Lower lobe of right lung (tissue), 2 donors: ENCODE results near the gene SMC1A. TPM values are rescaled to one million over a fixed set of nuclear protein-coding genes. Genes with fewer than 3 reads are reported as not detected.
"Not testable (repeated sequence)": the region's sequence is repeated elsewhere in the genome, so short reads cannot be mapped to it uniquely, and the experiment has no call there.

Experiments used
- ATAC-seq, 2 donors: fragments of 200-7000 bp; cut with Tn5 transposase; one replicate each; pipeline ENCODE4 v1.9.1; 2020 to 2022; ENCODE audit warnings: mild to moderate bottlenecking in 2 of 2, moderate library complexity in 2 of 2
- DNase-seq: peaks from one replicate; pipeline ENCODE4 v3.0.0-alpha.2; 2020
- H3K27ac ChIP-seq: fragments of 200-600 bp; one replicate; pipeline ENCODE4 v1.8.0; 2022
- H3K27me3 ChIP-seq: fragments of 200-600 bp; one replicate; pipeline ENCODE4 v1.8.0; 2022; ENCODE audit warnings: low read depth
- H3K36me3 ChIP-seq: fragments of 200-600 bp; one replicate; pipeline ENCODE4 v1.8.0; 2022; ENCODE audit warnings: mild to moderate bottlenecking
- H3K4me1 ChIP-seq: fragments of 200-600 bp; one replicate; pipeline ENCODE4 v1.8.0; 2022
- H3K4me3 ChIP-seq: fragments of 200-600 bp; one replicate; pipeline ENCODE4 v1.8.0; 2022; ENCODE audit warnings: mild to moderate bottlenecking
- H3K9me3 ChIP-seq: fragments of 200-600 bp; one replicate; pipeline ENCODE4 v1.8.0; 2022
- intact Hi-C: fragments of 100-400 bp; cut with DNase I; formaldehyde crosslinking; loops from one replicate; pipeline ENCODE4 v1.11.0; 2022
- total RNA-seq: library from RNA; stranded (reverse); fragmentation: NEBNext Ultra II Directional; extraction: Animal tissue kit (Norgen Biotek cat#: 25700); gene quantifications from one replicate; pipeline ENCODE4 v1.2.1, GENCODE V29; 2021
- TF ChIP-seq, protein P1 (sequence below): fragments of 200-600 bp; IDR thresholded peaks from one replicate; pipeline ENCODE4 v1.8.0; 2022; ENCODE audit warnings: antibody characterized with exemption, mild to moderate bottlenecking
- donor health status: DM: no; HTN: yes; CAD: no; lungs with severe emphysema.

SMC1A gene
- total RNA-seq, 1 donor from 2014 or later, result 52.0 TPM

DNA sequence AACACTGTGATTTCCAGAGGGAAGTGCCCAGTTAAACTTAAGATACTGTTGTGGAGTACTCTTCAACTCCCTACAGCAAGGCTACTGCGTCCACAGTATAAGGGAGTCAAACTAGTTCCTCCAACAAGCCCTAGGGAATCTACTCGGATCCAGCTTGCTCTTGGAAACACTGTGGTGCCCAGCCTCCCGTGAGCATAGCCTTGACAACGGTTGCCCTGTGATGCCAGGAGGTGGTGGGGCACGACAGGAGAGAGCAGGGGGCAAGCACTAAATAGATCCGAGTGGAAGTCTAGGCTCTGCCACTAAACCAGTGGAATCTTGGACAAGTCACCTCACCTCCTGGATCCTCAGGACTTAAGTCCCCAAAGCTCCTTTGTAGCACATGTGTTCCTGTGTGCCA lies 45.6 kb downstream of the SMC1A start:
- Histone ChIP-seq H3K27me3 (no peaks in the 10 kb centered on the region), H3K27ac (no peak overlapping the region), H3K4me3 (no peak overlapping the region), H3K4me1 (no peaks in the 10 kb centered on the region), H3K36me3 (peaks cover 36% of the 10 kb centered on the region), H3K9me3 (no peaks in the 10 kb centered on the region)
- DNase-seq, result no peak
- no peak for ATAC-seq
- intact Hi-C loops, result no loop called here
- TF ChIP-seq, protein P1, sequence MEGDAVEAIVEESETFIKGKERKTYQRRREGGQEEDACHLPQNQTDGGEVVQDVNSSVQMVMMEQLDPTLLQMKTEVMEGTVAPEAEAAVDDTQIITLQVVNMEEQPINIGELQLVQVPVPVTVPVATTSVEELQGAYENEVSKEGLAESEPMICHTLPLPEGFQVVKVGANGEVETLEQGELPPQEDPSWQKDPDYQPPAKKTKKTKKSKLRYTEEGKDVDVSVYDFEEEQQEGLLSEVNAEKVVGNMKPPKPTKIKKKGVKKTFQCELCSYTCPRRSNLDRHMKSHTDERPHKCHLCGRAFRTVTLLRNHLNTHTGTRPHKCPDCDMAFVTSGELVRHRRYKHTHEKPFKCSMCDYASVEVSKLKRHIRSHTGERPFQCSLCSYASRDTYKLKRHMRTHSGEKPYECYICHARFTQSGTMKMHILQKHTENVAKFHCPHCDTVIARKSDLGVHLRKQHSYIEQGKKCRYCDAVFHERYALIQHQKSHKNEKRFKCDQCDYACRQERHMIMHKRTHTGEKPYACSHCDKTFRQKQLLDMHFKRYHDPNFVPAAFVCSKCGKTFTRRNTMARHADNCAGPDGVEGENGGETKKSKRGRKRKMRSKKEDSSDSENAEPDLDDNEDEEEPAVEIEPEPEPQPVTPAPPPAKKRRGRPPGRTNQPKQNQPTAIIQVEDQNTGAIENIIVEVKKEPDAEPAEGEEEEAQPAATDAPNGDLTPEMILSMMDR, result no peak

DNA sequence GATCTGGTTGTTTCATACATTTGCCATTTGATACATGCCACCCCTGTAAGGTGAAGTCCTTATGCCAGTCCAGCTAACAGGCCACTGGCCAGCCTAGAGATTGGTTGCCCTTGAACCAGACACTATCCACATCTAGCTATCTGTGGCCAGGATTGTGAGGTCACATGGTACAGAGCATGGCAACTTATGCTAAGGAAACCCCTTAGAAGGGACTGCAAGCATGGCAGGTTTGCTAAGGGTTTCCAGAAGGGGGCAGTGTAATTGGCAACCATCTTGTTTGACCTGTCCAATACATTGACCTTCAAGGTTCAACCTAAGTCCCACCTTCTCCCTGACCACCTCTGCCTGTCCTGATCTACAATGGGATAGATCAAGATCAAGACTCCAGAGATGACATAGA lies 47.5 kb downstream of the SMC1A start:
- no peak for ATAC-seq
- intact Hi-C loops, result no loop called here

DNA sequence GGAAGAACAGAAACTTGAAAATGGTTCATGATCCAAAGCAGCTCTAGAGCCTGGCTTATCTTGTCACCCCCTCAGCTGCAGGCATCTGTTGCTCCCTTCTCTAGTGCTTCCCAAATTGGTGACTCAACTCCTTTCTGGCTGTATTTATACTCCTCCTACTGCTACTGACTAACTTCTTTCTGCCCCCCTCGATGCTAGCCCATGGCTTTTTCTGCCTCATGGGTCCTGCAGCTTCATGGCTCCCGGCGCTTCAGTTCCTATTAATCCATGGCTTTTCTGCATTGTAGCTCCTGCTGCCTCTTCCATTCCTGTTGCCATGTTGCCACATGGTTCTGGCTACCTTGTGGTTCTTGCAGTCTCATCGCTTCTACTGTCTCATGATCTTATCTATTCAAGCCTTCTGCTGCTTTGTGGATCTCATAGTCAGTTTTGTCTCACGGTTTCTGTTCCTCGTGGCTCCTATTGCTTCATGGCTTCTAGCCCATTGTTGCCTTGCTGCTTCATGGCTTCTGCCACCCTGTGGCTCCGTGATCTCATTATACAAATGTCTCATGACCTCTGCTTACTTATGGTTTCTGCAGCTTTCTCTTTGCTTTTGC lies 48.1 kb downstream of the SMC1A start:
- Histone ChIP-seq H3K9me3 (no peaks in the 10 kb centered on the region), H3K36me3 (peaks cover 10% of the 10 kb centered on the region), H3K4me3 (no peak overlapping the region), H3K27ac (no peak overlapping the region), H3K27me3 (no peaks in the 10 kb centered on the region), H3K4me1 (no peaks in the 10 kb centered on the region)
- DNase-seq, result no peak
- ATAC-seq, result peak; percentile 51 to 57
- intact Hi-C loops, result no loop called here
- TF ChIP-seq, protein P1, result no peak

More for the DNA sequence above, 47.5 kb downstream of the SMC1A start:
- H3K4me1 ChIP-seq, result no peaks in the 10 kb centered on the region
- no peaks in the 10 kb centered on the region for H3K27me3 ChIP-seq
- TF ChIP-seq, protein P1, result no peak
- DNase-seq, result no peak
- H3K4me3 ChIP-seq, result no peak overlapping the region
- peaks cover 16% of the 10 kb centered on the region for H3K36me3 ChIP-seq
- no peaks in the 10 kb centered on the region for H3K9me3 ChIP-seq
- no peak overlapping the region for H3K27ac ChIP-seq

DNA sequence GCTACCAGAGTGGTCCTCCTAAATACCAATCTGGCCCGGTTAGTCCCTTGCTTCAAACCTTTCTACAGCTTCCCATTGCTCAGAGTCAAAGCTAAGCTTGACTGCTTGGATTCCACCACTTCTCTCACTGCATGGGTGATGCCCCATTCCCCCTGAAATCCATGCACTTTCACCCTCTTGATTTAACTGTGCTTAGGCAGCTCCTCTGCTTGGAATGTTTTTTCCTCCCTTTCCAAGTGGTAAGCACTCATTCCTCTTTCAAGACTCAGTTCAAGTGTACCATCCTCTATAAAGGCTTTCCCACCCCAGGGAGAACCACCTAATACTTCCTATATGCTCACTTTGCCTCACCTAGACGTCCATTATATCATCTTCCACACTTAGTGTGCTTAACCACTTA lies 49.1 kb downstream of the SMC1A start:
- Histone ChIP-seq H3K4me1 (no peaks in the 10 kb centered on the region), H3K27ac (no peak overlapping the region), H3K4me3 (no peak overlapping the region), H3K27me3 (no peaks in the 10 kb centered on the region), H3K9me3 (no peaks in the 10 kb centered on the region), H3K36me3 (no peaks in the 10 kb centered on the region)
- ATAC-seq, result no peak
- TF ChIP-seq, protein P1, result no peak
- intact Hi-C loops, result no loop called here
- DNase-seq, result no peak

DNA sequence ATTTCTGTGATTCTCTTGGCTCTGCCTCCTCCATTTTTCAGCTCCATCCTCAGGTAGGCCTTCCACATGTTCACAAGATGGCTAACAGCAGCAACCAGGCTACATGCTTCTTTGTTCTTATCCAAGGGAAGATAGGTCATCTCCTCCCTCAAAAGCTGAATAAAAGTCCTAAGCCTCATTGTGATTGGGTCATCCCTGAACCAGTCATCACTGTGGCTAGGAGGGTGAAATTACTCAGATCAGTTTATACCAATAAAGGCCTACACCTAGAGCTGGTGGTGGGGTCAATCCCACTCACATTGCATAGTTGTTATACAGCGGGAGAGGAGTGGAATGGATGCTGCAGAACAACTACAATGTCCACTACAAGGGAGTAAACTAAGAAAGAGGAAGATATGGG lies 56.0 kb downstream of the SMC1A start:
- ATAC-seq, H3K36me3 ChIP-seq, H3K4me1 ChIP-seq, H3K4me3 ChIP-seq, DNase-seq, intact Hi-C loops, H3K9me3 ChIP-seq, H3K27me3 ChIP-seq, H3K27ac ChIP-seq: not testable (repeated sequence)

DNA sequence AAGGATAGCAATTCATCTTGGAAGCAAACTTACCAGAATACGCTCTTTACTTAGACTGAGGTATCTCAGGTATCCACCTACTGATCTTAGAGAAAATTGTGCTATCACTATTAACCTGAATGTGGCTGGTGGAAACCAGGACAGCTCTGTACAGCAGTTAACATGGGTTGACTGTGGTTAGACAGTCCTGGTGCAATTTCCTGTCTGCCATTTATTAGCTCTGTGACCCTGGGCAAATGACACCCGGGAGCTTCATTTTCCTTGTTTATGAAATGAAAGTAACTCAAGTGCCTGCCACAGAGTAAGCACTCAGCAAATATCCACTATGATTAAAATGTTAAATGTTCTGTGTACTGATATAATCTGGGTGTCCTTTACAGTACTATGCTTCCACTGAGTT lies 60.0 kb downstream of the SMC1A start:
- Histone ChIP-seq H3K4me3 (no peak overlapping the region), H3K9me3 (no peaks in the 10 kb centered on the region), H3K27ac (no peak overlapping the region), H3K4me1 (no peaks in the 10 kb centered on the region), H3K27me3 (no peaks in the 10 kb centered on the region), H3K36me3 (no peaks in the 10 kb centered on the region)
- no peak for ATAC-seq
- DNase-seq, result no peak
- intact Hi-C loops, result no loop called here
- TF ChIP-seq, protein P1, result no peak
